BJ (cell line): ENCODE results near the gene PIGK. TPM values are rescaled to one million over a fixed set of nuclear protein-coding genes. Genes with fewer than 3 reads are reported as not detected.

Experiments used
- CTCF ChIA-PET: fragments of 350-600 bp; formaldehyde crosslinking; extraction: SDS; loops from one replicate; lab custom pipeline; 2021; ENCODE audit warnings: antibody characterized with exemption, inconsistent platforms; lab: Yijun Ruan, JAX
- POLR2A ChIA-PET: fragments of 300-600 bp; sonication (Branson Sonifier 250); formaldehyde crosslinking; extraction: SDS; loops from one replicate; lab custom pipeline; 2021; ENCODE audit warnings: antibody characterized with exemption; lab: Charles Lee
- DNase-seq: peaks from one replicate; pipeline ENCODE4 v3.0.0-alpha.2; 2011; ENCODE audit warnings: low read depth
- H3K27me3 ChIP-seq: 2 replicates; pipeline ENCODE4 v1.6.0; 2011; ENCODE audit warnings: low read length; ENCODE audit not compliant: control insufficient read depth, insufficient read depth
- H3K36me3 ChIP-seq: 2 replicates; pipeline ENCODE4 v1.5.1; 2011; ENCODE audit warnings: low read length; ENCODE audit not compliant: control insufficient read depth, insufficient read depth
- H3K4me3 ChIP-seq: 2 replicates; pipeline ENCODE4 v1.5.1; 2011; ENCODE audit warnings: low read depth, mild to moderate bottlenecking, control low read depth, low read length
- CTCF ChIP-seq: IDR thresholded peaks from 2 replicates; pipeline ENCODE4 v1.5.1; 2011; ENCODE audit warnings: low read depth, mild to moderate bottlenecking, control low read depth, inconsistent platforms, low read length, moderate library complexity; ENCODE audit not compliant: insufficient read depth
- polyA plus RNA-seq: library from polyadenylated mRNA; depleted of rRNA; stranded (reverse); fragments of >200 nt; gene quantifications from 2 replicates; pipeline ENCODE4 v1.2.3, GENCODE V29; 2011

Gene PIGK
- polyA plus RNA-seq, 1 experiment: 12.7 TPM

- Histone ChIP-seq H3K4me3 (no peak overlapping the region), H3K36me3 (no peaks in the 10 kb centered on the region), H3K27me3 (no peaks in the 10 kb centered on the region)
- CTCF ChIA-PET: interaction anchor here (0.8 kb wide), 1 partner anchor 9 kb away, joined by 3 read pairs; no protein-coding TSS in a partner anchor
- DNase-seq: no peak
- POLR2A ChIA-PET: no interaction called here
- no peak for TF ChIP-seq CTCF
Measured at GRCh38 chr1:77095236-77095635, 124.0 kb downstream of the PIGK start.

GRCh38 chr1:77089756-77090155 lies 129.5 kb downstream of the PIGK start:
- CTCF ChIA-PET: interaction anchor here (0.7 kb wide), 1 partner anchor 96 kb away, joined by 3 read pairs; no protein-coding TSS in a partner anchor
- POLR2A ChIA-PET: no interaction called here
- H3K36me3 ChIP-seq: no peaks in the 10 kb centered on the region
- H3K27me3 ChIP-seq: no peaks in the 10 kb centered on the region
- TF ChIP-seq CTCF: no peak
- no peak overlapping the region for H3K4me3 ChIP-seq
- no peak for DNase-seq

GRCh38 chr1:77085109-77085508 lies 134.1 kb downstream of the PIGK start:
- ChIA-PET CTCF (no interaction called here), POLR2A (no interaction called here)
- DNase-seq: no peak
- Histone ChIP-seq H3K4me3 (no peak overlapping the region), H3K27me3 (no peaks in the 10 kb centered on the region), H3K36me3 (no peaks in the 10 kb centered on the region)
- TF ChIP-seq CTCF: no peak

GRCh38 chr1:77084457-77084856 lies 134.8 kb downstream of the PIGK start:
- DNase-seq: no peak
- no peak for TF ChIP-seq CTCF
- no peak overlapping the region for H3K4me3 ChIP-seq
- POLR2A ChIA-PET: no interaction called here
- H3K27me3 ChIP-seq: no peaks in the 10 kb centered on the region
- no peaks in the 10 kb centered on the region for H3K36me3 ChIP-seq
- CTCF ChIA-PET: no interaction called here

GRCh38 chr1:77081834-77082233 lies 137.4 kb downstream of the PIGK start:
- Histone ChIP-seq H3K4me3 (no peak overlapping the region), H3K27me3 (no peaks in the 10 kb centered on the region), H3K36me3 (no peaks in the 10 kb centered on the region)
- no peak for DNase-seq
- CTCF ChIA-PET: interaction anchor here (0.8 kb wide), 1 partner anchor 247 kb away, joined by 4 read pairs; no protein-coding TSS in a partner anchor
- POLR2A ChIA-PET: no interaction called here
- no peak for TF ChIP-seq CTCF
